NCI-H187 (cell line): Measurements from ENCODE around the gene DGLUCY.
A peak's percentile ranks its signal among the peaks of the same experiment; 100 is the strongest.
"Not testable (repeated sequence)": the region's sequence is repeated elsewhere in the genome, so short reads cannot be mapped to it uniquely, and the experiment has no call there.

Experiments used
- DNase-seq, 2 experiments: peaks; one replicate each; lab custom pipeline; 2025; lab: John Stamatoyannopoulos, UW

DGLUCY gene

DNA sequence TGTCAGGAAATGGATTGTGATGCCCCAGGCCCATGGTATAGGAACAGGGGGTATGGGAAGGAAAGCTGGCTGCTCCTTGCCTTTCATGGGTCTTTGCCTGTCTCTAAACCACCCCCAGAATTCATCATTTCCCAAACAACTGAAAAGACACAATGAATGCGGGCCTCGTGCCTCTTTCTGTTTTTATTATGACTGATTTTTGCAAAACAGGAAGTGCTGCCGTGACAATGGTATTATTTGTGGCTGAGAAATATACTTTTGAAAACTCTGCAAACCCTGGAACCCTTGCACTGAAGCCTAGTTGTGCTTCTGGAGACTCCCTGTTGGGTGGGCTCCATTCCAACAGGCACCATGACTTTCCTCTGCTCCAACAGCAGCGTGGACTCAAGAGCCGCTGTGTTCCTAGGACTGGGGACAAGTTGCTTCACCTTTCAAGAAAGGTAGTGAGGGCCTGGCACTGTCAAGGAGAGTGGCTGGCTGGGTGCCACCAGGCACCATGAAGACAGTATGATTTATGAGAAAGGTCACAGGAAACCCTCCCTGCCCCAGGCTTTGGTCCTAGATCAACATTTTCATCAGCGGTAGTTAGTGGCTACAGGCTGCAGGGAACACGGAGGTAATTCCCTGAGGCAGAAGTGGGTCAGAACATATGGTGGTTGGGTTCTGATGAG, 4.8 kb upstream of the DGLUCY start:
- DNase-seq: no peak

DNA sequence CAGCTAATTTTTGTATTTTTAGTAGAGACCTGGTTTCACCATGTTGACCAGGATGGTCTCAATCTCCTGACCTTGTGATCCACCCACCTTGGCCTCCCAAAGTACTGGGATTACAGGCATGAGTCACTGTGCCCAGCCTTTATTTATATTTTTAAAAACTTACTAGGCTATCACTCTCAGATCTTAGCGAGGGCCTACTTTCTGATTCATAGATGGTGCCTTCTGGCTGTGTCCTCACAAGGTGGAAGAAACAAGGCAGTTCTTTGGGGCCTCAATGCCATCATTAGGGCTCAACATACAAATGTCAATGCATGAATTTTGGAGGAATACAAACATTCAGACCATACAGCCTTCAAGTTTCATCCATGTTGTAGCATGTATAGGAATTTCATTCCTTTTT, 2.4 kb upstream of the DGLUCY start:
- DNase-seq: no peak

DNA sequence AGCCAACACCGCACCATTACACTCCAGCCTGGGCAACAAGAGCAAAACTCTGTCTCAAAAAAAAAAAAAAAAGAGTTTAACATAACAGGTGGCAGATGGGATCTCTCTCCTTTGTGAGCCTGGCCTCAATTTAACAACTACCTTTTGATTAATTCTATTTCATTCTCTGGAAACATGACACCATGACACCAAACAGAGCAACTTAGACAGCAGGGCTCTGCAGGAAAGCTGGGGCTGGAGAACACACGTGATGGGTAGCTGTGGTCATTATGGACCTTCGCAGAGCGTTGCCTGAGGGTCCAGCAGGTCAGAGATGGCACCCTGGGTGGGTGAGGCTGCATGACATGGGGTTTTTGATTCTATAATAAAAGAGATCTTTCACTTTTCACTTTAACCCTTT, 1.7 kb upstream of the DGLUCY start:
- DNase-seq: no peak

DNA sequence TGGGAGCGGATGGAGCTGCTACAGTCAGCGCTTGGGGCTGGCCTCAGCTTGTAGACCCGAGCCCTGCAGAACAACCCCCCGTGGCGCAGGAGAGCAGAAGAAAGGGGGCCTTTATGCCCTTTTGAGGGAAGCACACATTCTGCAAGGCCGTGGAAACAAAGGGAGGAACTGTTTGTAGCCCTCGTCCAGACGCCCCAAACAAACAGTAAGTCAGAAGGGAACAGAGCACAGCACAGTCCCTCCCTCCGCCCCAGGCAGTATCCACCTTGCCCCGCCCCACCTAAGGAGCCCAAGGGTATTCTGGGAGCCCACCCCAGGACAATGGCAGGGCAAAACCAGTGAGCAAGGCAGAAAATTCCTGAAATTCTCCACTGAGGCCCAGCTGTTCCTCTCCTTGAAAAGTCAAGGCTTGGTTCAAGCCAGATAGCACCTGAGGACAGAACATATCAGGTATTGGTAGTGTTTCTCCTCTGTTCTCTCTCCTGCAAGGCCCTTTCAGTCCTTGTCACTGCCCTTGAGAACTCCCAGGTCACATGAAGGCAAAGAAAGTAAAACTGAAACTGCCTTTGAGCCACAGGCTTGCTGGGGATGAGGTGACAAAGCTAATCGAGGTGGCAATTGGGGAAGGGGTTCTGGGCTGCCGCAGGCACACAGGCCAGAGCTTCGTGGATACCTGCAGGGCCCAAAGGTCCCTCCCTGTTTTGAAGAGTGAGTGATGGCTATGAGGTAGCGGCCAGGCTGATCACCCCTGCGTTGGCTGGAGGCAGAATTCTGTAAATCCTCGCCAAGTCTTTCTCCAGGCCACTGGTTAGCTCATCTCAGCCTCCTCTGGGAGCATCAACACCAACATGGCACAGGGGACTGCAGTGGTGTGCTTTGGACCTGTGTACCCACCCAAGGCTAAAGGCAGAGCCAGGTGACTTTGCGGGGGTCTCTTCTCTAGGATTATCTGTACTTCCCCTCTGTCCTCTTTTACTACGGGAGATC, 499 bp downstream of the DGLUCY start:
- DNase-seq: peak; percentile 57 to 66

DNA sequence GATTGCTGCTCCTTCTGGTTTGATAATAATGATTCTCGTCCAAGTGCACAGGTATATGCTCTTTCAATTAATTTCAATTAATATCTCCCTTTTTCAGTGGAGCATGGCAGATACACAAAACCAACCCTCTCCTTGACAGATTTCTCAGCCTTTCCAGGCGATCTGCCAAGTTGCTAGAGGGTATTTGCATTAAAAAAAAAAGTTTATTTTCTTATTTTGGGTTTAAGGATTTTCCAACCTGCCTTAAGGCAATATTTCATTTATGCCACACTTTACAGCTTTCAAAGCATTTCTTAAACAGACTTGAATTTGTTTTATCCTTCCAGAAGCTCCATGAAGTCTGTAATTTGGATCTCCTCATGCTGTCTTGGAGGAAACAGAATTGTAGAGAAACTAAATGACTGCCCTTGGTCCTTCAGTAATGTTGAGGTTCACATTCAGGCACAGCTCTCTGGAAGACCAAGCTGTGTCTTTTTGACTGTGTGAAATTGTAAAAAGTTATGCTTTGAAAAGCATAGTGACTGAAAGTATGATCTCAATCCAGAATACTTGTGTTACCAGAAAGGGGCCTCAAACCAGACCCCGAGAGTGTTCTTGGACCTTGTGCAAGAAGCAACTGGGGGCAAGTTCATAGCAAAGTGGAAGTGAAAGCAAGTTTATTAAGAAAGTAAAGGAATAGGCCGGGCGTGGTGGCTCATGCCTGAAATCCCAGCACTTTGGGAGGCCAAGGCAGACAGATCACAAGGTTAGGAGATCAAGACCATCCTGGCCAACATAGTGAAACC, 2.3 kb downstream of the DGLUCY start:
- DNase-seq: no peak

DNA sequence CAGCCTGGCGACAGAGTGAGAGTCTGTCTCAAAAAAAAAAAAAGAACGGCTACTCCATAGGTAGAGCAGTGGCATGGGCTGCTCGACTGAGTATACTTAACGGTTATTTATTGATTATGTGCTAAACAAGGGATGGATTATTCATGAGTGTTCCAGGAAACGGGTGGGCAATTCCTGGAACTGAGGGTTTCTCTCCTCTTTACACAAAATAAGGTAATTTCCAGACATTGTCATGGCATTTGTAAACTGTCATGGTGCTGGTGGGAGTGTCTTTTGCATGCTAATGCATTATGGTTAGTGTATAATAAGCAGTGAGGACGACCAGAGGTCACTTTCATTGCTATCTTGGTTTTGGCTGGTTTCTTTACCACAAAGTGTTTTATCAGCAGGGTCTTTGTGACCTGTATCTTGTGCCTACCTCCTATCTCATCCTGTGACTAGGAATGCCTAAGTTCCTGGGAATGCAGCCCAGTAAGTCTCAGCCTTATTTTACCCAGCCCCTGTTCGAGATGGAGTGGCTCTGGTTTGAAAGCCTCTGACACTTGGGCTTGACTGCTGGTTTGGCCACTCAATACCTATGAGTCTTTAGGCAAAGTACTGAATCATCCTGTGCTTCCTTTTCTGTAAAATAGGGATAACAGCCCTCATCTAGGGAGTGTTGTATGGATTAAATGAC, 3.2 kb downstream of the DGLUCY start:
- no peak for DNase-seq

DNA sequence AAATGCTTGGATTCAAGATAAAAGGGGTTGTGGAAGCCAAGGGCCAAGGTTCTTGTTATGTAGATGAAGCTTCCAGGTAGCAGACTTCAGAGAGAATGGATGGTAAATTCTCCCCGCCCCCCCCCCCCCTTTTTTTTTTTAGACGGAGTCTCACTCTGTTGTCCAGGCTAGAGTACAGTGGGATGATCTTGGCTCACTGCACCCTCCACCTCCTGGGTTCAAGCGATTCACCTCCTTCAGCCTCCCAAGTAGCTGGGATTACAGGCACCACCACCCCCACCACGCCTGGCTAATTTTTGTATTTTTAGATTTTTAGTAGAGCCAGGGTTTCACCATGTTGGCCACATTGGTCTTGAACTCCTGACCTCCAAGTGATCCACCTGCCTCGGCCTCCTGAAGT, 4.1 kb downstream of the DGLUCY start:
- DNase-seq: no peak

DNA sequence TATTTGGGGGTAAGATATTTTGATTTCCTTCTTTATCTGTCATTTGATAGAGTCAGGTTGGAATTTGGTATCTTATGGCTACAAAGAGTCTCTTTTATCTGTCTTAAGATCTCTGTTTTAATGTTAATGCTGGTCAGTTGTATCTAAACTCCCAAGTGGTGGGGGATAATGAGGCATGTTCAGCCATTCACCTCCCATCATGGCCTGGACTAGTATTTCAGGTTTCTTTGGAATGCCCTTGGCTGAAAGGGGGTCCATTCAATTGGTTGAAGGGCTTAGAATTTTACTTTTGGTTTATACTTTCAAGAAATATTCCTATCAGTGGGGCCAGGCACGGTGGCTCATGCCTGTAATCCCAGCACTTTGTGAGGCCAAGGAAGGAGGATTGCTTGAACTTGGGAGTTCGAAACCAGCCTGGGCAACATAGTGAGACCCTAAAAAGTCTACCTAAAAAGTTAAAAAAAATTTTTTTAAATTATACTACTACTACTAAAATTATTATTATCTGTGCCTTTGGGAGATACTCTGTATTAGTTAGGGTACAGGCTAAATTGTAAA, 4.7 kb downstream of the DGLUCY start:
- DNase-seq: no peak

DNA sequence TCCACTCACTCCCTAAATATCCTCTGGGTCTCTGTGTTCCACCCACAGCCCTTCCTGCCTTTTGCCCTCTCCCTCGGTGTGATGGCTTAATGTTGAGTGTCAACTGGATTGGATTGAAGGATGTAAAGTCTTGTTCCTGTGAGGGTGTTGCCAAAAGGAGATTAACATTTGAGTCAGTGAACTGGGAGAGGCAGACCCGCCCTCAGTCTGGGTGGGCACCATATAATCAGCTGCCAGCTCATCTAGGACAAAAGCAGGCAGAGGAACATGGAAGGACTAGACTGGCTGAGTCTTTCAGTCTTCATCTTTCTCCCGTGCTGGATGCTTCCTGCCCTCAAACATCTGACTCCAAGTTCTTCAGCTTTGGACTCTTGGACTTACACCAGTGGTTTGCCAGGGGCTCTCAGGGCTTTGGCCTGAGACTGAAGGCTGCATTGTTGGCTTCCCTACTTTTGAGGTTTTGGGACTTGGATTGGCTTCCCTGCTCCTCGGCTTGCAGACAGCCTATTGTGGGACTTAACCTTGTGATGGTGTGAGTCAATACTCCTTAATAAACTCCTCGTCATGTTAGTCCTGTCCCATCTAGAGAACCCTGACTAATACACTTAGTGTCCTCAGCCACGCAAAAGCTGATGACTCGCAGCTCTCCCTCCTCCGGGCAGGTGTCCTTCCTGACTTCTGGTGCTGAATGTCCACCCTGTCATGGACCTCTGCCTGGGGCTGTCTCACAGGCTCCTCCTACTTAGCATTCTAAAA, 5.9 kb downstream of the DGLUCY start:
- no peak for DNase-seq

DNA sequence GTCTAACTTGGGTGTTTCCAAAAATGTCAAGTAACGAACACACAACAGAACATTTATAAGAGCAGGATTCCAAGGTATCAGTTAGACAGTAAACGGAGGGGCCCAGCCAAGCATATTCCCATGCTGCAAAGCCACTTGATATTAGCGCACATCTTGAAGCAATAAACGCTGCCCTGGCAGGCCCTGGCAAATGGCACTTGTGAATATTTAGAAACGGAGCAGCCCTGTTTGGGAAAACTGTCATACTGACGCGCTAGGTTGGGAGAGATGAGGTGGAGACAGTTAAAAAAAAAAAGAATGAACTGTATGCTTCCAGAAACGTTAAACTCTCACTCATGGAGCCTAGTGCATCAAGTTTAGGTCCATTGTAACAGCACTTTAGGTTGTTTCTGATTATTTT, 9.3 kb downstream of the DGLUCY start:
- no peak for DNase-seq

DNA sequence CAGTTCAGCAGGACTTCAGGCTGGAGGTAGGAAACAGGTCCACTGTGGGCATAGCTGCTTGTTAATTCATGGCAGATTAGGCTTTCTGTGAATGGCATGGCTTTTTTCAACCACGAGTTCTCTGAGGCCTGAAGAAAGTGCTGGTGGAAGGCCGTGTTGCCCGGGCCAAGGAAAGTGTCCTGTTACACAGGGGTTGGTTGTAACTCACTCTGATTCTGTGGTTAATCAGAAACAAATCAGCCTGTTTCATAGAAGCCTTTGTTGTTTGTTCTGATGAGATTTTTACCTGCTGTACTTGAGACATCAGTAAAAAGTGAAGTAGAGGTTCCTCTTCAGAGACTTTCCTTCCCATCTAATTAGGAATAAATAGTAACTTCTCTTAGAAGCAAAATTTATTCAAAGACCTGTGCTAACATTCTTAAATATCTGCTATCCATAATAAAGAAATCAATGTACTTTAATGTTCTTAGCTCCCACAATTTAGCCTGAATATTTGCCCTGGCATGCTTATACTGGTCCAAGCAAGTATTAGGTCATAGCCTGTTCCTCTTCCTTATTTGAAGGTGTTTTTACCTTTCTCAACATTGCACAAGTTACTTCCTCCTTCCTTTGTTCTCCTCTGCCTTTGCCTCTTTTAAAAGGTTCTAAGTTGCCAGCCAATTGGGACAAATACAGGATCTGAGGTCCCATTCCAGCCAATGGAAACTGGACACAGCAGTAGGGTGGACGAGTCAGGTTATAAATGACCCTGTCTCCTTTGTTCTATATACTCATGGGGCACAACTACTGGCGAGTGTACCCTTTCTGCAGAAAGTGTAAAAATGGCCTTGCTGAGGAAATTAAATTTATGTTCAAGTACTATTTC, 10.8 kb downstream of the DGLUCY start:
- not testable (repeated sequence) for DNase-seq

DNA sequence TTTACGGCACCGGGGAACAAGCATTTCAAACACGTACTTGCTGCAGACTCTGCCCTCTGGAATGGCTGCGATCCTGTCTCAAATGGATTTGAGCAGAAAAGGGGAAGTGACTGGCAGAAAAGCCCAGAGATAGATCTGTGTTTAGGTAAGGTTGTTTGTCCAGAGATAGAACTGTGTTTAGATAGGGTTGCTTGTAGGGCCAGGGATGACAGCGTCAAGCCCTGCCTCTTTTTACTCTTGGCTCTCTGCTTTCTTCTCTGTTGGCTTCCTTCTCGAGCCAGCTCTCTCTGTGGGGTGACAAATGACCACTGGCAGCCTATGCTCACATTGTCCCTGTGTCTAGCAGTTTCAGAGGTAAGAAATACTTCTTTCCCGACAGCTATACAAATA, 11.4 kb downstream of the DGLUCY start:
- no peak for DNase-seq

DNA sequence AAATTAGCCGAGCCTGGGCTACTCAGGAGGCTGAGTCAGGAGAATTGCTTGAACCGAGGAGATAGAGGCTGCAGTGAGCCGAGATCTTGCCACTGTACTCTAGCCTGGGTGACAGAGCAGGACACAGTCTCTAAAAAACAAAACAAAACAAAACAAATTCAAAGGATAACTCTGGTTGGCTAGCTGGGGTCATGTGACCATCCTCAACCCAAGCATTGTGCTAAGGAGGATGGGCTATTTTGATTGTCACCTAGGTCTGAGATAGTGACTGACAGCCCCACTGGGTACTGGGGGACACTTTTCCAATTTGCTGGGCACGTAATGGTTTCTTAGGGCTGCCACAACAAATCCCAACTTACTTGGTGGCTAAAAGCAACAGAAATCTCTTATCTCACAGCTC, 11.9 kb downstream of the DGLUCY start:
- no peak for DNase-seq

DNA sequence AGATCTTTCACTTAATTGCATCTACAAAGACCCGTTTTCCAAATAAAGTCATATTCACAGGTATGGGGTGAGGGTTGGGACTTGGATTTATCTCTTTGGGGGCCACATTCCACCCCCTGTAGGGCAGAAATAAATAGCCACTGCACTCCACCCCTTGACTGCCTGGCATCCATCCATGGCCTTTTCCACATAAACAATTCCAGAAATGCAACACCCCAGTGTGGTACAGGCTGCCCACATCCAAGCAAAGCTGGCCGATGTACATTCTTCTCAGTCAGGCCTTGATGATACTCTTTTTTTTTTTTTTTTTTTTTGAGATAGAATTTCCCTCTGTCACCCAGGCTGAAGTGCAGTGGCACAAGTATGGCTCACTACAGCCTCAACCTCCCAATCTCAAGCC, 12.9 kb downstream of the DGLUCY start:
- no peak for DNase-seq

DNA sequence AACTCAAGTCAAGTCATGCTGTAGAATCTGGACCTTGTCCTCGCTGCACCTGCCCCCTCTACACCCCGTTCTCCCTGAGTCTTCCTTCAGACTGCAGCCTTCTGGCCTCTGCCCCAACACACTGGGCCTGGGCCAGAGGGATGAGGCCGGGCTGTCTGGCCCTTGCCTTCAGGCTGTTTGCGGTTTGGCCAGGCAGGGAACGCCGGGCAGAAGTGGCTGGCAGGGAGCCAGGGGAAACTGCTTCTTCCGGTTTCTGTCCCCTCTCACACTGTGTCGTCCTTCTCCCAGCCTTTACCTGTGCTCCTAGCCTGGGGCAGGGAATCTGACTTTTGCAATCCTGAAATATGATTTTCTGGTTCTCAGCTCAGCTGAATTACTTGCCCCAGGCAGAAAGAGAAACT, 13.5 kb downstream of the DGLUCY start:
- no peak for DNase-seq

DNA sequence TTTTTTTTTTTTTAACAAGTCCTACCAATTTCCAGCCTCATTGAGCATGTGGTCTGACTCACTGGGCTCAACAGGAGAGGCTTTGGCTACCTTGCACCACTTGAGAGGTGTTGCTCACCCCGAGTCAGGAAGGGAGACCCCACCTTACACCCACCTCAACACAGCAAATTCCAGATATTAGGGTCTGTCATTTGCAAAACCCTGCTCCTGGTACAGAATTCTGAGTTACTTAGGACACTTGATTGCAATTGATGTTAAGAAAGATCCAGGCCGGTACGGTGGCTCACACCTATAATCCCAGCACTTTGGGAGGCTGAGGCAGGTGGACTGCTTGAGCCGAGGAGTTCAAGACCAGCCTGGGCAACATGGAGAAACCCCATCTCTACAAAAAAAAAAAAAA, 14.1 kb downstream of the DGLUCY start:
- DNase-seq: no peak

DNA sequence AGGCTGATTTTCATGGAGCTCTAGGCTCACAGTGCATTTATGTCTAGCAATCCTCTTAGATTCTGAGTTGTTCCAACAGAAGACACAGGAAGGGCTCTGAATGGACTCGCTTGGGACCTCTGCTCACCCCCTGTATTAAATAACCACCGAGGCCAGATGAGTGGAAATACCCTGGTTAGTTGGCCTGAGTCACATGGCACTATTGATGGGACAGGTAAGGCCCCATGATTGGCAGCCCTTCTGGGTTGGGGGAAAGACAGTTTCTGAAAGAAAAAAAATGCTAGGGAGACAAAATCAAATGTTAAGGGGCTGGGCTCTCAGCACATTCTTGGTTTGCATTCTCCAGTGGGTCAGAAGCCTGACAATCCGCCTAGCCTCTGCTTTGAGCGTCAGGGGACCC, 14.8 kb downstream of the DGLUCY start:
- no peak for DNase-seq

DNA sequence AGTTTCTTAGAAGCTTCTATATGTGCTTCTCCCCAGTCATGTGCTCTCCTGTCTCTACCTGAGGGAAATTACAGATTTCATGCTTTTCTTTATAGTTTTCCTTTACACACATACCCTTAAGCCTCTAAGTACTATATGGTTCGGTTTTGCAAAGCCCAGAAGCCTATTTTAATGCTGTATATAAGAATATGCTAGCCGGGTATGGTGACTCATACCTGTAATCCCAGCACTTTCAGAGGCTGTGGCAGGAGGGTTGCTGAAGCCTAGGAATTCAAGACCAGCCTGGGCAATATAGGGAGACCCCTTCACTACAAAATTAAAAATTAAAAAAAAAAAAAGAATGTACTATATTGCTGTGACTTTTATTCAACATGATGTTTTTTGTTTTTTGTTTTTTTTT, 15.4 kb downstream of the DGLUCY start:
- DNase-seq: no peak

DNA sequence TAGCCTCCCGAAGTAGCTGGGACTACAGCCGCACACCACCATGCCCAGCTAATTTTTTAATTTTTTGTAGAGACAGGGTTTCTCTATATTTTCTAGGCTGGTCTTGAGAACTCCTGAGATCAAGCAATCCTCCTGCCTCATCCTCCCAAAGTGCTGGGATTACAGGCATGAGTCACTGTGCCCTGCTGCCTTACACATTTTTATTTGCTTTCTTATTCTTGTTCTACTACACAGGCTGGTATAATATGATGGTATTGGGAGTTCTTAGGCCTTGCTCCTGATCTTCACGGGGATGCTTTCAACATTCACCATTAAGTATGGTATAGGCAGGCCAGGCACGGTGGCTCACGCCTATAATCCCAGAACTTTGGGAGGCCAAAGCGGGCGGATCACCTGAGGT, 21.2 kb downstream of the DGLUCY start:
- no peak for DNase-seq
